GM12864 (cell line): Measurements from ENCODE around the gene RNF225.
A peak's percentile ranks its signal among the peaks of the same experiment; 100 is the strongest.
"Not testable (repeated sequence)": the region's sequence is repeated elsewhere in the genome, so short reads cannot be mapped to it uniquely, and the experiment has no call there.

Source experiments
- DNase-seq: peaks from one replicate; pipeline ENCODE4 v3.0.0-alpha.2; 2011; ENCODE audit warnings: low read depth
- H3K4me3 ChIP-seq: 2 replicates; pipeline ENCODE4 v1.5.1; 2011; ENCODE audit warnings: mild to moderate bottlenecking, low read depth, low read length, control low read depth
- TF ChIP-seq, protein P1 (sequence below): IDR thresholded peaks from 2 replicates; pipeline ENCODE4 v1.5.1; 2011; ENCODE audit warnings: low read depth, mild to moderate bottlenecking, moderate library complexity, low read length, control low read depth, inconsistent platforms; ENCODE audit errors: missing control alignments

The RNF225 gene

DNA sequence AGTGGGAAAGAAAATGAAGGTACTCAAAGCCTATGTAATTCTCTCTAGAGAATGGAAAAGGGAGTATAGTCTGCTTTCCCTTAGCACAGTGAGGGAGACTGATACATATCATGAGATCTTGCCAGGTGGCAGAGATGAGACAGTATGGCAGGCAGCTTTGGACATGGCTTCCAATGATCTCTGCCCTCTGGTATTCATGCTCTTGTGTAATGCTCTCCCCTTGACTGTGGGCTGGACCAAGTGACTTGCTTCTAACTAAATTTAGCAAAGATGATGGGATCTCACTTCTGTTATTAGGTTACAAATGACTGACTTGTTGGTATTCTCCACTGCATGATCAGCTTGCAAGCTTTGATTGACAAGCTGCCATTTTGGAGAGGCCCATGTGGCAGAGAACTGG, 34.3 kb downstream of the RNF225 start:
- no peak for DNase-seq
- H3K4me3 ChIP-seq = no peak overlapping the region
- TF ChIP-seq, protein P1, sequence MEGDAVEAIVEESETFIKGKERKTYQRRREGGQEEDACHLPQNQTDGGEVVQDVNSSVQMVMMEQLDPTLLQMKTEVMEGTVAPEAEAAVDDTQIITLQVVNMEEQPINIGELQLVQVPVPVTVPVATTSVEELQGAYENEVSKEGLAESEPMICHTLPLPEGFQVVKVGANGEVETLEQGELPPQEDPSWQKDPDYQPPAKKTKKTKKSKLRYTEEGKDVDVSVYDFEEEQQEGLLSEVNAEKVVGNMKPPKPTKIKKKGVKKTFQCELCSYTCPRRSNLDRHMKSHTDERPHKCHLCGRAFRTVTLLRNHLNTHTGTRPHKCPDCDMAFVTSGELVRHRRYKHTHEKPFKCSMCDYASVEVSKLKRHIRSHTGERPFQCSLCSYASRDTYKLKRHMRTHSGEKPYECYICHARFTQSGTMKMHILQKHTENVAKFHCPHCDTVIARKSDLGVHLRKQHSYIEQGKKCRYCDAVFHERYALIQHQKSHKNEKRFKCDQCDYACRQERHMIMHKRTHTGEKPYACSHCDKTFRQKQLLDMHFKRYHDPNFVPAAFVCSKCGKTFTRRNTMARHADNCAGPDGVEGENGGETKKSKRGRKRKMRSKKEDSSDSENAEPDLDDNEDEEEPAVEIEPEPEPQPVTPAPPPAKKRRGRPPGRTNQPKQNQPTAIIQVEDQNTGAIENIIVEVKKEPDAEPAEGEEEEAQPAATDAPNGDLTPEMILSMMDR = no peak

DNA sequence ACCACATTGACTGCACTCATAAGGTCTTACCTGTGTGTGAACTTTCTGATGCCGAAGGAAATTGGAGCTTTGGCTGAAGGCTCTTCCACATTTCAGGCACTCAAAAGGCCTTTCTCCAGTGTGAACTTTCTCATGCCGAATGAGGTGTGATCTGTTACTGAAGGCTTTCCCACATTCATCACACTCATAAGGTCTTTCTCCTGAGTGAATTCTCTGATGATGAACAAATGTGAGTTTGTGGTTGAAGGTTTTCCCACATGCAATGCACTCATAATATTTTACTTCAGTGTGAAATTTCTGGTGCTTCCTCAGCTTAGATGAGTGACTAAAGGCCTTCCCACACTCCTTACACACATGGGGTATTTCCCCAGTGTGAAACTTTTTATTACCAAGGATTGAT, 38.8 kb downstream of the RNF225 start:
- TF ChIP-seq, protein P1 = no peak
- no peak overlapping the region for H3K4me3 ChIP-seq
- DNase-seq = no peak

DNA sequence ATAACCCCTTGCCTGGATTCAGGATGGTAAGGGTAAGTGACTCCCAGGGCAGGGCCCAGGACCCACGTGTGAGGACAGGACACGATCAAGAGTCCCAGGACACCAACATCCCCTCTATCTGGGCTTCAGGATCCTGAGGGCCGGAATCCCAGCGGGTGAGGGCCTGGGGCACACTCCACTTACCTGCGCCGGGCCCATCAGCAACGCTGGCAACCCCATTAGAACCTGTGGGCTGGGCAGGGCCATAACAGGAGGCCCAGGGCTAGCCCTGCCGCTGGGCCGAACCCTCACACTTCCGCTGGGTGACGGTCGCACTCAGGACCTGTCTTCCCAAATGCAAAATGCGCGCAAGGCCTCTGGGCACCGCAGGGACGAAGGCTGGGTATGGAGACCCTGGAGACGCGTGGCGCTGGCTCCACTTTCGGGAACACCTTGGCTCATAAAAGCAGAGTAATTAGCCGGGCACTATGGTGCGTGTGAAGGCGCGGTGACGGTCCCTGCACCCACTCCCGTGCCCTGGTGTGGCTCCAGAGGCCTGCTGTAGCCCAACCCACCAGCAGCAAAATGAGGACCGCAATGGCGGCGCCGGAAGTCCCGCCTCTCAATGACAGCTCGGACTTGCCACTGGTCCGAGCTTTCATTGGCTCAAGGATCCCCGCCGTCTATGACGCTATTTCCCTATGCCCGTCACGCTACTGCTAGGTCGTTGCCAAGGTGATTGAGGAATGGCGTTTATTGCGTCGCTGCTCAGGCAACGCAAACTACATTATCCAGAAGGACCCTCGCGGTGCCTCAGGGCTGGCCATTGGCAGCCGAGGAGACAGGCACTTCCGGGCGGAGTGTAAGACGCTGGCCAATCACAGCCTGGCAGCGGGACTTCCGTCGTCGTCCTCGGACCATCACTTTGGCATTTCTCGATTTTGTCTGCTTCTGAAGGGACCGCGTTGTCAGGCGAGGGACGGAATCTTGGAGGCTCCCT, 44.4 kb downstream of the RNF225 start, which contains the start of gene ZNF132:
TSS of gene ZNF132 (minus strand) at position 578 of the 979 bp plus-strand sequence. CDS start at position 246, 332 bp downstream.
- H3K4me3 ChIP-seq = peak within 1 kb of the TSS; percentile 75
- TF ChIP-seq, protein P1 = no peak
- peak; percentile 99 for DNase-seq

DNA sequence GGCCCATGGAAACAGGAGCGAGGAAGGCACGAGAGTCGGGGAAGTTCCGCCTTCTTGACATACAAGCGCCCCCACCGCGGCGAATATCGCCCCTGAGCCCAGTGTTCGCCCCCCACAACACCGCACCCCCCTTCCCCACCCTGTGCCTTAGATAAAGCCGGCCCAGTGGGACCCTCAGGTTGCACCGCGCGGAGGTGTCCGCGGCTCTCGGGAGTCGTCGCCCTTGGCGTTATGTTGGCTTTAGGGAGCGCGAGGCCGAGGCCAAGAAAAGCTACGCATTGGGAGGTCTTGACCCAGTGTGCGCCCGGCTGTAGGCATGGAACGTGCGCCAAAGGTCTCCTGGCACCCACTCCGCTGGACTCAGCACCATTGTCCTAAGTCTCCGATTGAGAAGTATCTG, 45.1 kb downstream of the RNF225 start:
- TF ChIP-seq, protein P1 = no peak
- peak overlapping the region; percentile 75 for H3K4me3 ChIP-seq
- DNase-seq = no peak

DNA sequence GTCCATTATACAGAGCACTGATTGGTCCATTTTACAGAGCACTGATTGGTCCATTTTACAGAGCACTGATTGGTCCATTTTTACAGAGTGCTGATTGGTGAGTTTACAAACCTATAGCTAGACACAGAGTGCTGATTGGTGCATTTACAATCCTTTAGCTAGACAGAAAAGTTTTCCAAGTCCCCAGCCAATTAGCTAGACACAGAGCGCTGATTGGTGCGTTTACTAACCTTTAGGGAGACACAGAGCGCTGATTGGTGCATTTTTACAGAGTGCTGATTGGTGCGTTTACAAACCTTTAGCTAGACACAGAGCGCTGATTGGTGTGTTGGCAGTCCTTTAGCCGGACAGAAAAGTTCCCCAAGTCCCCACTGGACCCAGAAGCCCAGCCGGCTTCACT, 47.5 kb downstream of the RNF225 start:
- not testable (repeated sequence) for DNase-seq, H3K4me3 ChIP-seq
